GM18909 (cell line): ENCODE measurements around the gene IL24.

ENCODE experiments used
- ATAC-seq: cut with Tn5 transposase; IDR thresholded peaks from one replicate; pipeline ENCODE4 v1.9.1; 2021; ENCODE audit warnings: mild to moderate bottlenecking; ENCODE audit not compliant: unreplicated experiment, poor library complexity

IL24 gene

GRCh38 chr1:206947255-206947654 lies 50.0 kb downstream of the IL24 start:
- ATAC-seq, result no peak

GRCh38 chr1:206949208-206949607 lies 52.0 kb downstream of the IL24 start:
- no peak for ATAC-seq

- no peak for ATAC-seq
These were observed 52.4 kb downstream of the IL24 start for GRCh38 chr1:206949641-206950040.

- peak; percentile 46 for ATAC-seq
These were observed 54.3 kb downstream of the IL24 start for GRCh38 chr1:206951318-206952100.

GRCh38 chr1:206952171-206952570 lies 54.9 kb downstream of the IL24 start:
- ATAC-seq, result peak; percentile 29

GRCh38 chr1:206953126-206953525 lies 55.9 kb downstream of the IL24 start:
- no peak for ATAC-seq

- ATAC-seq, result no peak
These were observed 56.4 kb downstream of the IL24 start for GRCh38 chr1:206953626-206954025.
